ENCODE results near the gene CHRNB4.

- no peak for TF ChIP-seq POLR2AphosphoS5 (IDR thresholded peaks at IDR 0.05)
- no peak for TF ChIP-seq CTCF (IDR thresholded peaks at IDR 0.05 in 8 of 11, conservative IDR thresholded peaks at IDR 0.05 in 3 of 11)
- no peak for TF ChIP-seq POLR2A (IDR thresholded peaks at IDR 0.05)
These were observed 38.1 kb upstream of the CHRNB4 start for GRCh38 chr15:78679089-78679511.

Measured in spleen (tissue), 7 donors.